ENCODE results near the gene IKZF2.

Gene IKZF2

DNA sequence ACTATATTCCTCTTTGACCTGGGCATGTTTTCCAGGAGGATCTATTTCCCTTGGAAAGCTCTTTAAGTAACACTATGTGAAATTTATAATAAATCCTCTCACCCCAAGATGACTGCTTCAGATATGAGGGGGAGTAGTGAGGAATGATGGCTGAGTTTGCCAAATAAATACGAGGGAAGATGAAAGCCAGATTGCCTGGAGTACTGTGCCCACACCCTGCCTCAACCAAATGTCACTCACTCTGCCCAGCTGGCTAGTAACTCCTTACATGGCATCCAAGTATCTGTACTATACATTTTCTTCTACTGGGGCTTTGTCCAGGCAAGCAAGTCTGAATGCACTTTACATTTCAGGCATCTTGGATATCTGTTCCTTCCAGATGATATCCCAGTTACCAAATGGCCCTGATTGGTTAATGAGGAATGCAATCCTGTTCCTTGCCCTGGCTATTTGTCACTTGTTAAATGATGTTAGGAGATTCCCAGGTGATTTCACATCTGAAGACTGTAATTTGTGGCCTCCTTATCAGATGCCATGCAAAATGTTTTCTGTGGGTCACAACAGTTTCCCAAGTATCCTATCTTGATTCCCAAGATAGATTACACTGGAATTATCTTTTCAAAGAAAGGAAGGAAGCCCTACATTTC is 191.8 kb downstream of the IKZF2 start:
- H3K36me3 ChIP-seq = no peaks in the 10 kb centered on the region
- H3K4me3 ChIP-seq (ENCODE audit: low read depth in 1 of 2, low read length in 1 of 2) = no peak overlapping the region
- H3K9me3 ChIP-seq = no peaks in the 10 kb centered on the region
- TF ChIP-seq, protein P1, sequence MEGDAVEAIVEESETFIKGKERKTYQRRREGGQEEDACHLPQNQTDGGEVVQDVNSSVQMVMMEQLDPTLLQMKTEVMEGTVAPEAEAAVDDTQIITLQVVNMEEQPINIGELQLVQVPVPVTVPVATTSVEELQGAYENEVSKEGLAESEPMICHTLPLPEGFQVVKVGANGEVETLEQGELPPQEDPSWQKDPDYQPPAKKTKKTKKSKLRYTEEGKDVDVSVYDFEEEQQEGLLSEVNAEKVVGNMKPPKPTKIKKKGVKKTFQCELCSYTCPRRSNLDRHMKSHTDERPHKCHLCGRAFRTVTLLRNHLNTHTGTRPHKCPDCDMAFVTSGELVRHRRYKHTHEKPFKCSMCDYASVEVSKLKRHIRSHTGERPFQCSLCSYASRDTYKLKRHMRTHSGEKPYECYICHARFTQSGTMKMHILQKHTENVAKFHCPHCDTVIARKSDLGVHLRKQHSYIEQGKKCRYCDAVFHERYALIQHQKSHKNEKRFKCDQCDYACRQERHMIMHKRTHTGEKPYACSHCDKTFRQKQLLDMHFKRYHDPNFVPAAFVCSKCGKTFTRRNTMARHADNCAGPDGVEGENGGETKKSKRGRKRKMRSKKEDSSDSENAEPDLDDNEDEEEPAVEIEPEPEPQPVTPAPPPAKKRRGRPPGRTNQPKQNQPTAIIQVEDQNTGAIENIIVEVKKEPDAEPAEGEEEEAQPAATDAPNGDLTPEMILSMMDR (IDR thresholded peaks at IDR 0.05) = no peak
- peaks cover 6 to 20% of the 10 kb centered on the region in 2 experiments for H3K4me1 ChIP-seq (ENCODE audit: control insufficient read depth in 1 of 2, insufficient read depth in 1 of 2, low read depth in 1 of 2, low read length in 1 of 2)
- H3K27me3 ChIP-seq = no peaks in the 10 kb centered on the region
- no peak overlapping the region for H3K27ac ChIP-seq

DNA sequence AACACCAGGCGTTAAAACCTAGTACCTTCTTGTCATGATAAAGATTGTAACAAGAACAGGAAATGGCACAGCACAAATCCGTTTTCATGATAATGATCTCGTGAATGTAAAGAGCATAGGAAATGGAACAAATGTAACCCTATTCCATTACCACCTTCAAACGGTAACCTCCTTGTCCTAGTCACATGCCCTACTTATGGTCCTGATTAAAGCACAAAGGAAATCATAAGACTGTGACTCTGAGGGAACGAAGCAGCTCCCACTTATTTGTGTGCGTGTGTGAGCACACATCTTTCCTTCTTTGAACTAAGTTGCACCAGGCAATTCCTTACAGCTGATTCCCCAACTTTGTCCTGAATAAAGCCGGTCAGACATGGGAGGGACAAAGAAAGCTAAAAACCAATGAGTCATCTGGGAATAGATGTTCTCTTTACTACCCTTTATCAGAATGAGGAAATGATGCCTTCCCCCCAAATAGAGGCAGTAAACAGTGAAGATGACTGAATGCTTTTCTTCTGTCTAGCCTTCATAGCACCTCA is 192.6 kb downstream of the IKZF2 start:
- no peak overlapping the region for H3K27ac ChIP-seq
- no peaks in the 10 kb centered on the region for H3K9me3 ChIP-seq
- TF ChIP-seq, protein P1 (IDR thresholded peaks at IDR 0.05) = no peak
- H3K4me3 ChIP-seq (ENCODE audit: low read depth in 1 of 2, low read length in 1 of 2) = no peak overlapping the region
- no peaks in the 10 kb centered on the region for H3K36me3 ChIP-seq
- H3K27me3 ChIP-seq = no peaks in the 10 kb centered on the region
- H3K4me1 ChIP-seq (ENCODE audit: control insufficient read depth in 1 of 2, insufficient read depth in 1 of 2, low read depth in 1 of 2, low read length in 1 of 2) = peaks cover 6 to 20% of the 10 kb centered on the region in 2 experiments

DNA sequence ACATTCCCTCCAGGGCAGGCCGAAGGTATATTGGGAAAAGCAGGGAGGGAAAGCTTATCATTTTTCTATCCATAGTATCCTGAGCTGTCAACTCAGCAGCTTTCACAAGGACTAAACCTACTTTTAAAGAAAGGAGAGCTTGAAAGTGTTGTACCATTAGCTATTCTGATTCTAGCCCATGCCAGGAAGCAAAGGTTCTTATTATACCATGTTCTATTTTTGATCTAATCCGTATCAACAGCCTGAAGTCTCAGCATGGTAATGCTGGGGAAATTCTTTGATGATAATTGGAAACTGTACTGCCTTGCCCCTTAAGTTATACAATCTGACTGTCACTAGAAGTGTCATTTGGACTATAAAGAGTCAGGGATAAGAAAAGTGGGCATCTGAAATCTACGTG is 193.3 kb downstream of the IKZF2 start:
- no peaks in the 10 kb centered on the region for H3K9me3 ChIP-seq
- H3K36me3 ChIP-seq = no peaks in the 10 kb centered on the region
- H3K27ac ChIP-seq = no peak overlapping the region
- H3K4me3 ChIP-seq (ENCODE audit: low read depth in 1 of 2, low read length in 1 of 2) = no peak overlapping the region
- no peaks in the 10 kb centered on the region for H3K27me3 ChIP-seq
- peaks cover 6 to 20% of the 10 kb centered on the region in 2 experiments for H3K4me1 ChIP-seq (ENCODE audit: control insufficient read depth in 1 of 2, insufficient read depth in 1 of 2, low read depth in 1 of 2, low read length in 1 of 2)
- TF ChIP-seq, protein P1 (IDR thresholded peaks at IDR 0.05) = no peak

DNA sequence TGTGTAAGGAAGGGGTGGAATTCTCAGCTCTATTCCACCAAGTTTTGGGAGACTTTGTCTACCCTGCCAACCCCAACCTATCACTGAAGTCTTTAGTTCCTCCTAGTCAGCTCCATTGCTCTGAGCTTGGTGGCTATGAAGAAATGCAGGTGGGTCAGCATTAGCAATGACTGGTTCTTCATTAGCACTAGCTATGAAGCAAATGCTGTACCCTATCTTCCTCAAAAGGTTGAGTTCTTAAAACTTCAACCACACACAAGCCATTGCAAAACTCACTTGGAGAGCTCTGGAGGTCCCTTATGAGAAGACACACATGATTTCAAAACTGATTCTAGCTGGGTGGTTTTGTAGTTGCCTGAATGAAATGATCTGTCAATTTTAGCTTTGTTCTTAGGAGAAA is 193.8 kb downstream of the IKZF2 start:
- Histone ChIP-seq H3K27ac (no peak overlapping the region), H3K4me3 (ENCODE audit: low read depth in 1 of 2, low read length in 1 of 2) (no peak overlapping the region)

DNA sequence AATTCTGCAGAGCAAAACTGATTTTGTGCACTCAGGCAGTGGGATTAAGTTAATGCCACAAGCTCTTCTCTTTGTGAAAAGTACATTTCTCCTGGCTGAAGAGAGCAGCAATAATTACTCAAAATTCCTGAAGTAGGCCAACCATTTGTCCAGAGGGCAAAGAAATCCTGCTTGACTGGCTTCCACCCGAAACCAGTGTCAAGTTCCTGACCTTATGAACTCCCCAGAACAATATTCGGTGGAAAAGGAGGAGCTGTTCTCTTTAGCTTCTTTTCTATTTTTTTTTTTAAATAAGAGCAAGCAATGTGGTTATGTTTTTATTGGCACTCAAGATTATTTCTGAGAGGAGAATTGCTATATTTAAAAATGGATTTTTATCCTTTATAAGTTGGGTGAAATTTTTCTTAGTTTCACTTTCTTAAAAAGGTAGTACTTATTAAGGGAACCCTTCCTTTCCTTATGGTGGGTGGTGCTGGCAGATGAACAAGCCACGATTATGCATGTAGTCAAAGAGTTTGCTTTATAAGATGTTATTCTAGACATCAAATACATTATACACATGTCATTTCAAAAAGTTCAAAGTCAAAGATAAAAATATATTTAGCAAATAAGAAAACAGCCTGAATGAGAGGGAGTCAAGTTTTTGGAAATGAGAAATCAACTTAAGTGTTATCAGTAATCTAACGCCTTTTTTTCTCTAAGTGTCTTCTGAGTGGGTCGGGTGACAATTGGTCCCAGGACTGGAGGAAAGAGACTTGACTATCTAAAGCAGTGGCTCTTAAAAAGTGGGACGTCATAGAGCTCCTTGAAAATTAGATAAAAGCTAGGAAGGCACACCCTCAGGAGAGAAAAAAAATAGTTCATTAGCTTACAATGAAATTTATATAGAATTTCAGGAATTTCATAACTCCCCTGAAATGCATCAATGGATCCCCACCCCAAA is 194.5 kb downstream of the IKZF2 start:
- Histone ChIP-seq H3K36me3 (no peaks in the 10 kb centered on the region), H3K9me3 (no peaks in the 10 kb centered on the region), H3K27ac (no peak overlapping the region), H3K4me3 (ENCODE audit: low read depth in 1 of 2, low read length in 1 of 2) (no peak overlapping the region), H3K27me3 (no peaks in the 10 kb centered on the region), H3K4me1 (ENCODE audit: control insufficient read depth in 1 of 2, insufficient read depth in 1 of 2, low read depth in 1 of 2, low read length in 1 of 2) (peaks cover 6 to 20% of the 10 kb centered on the region in 2 experiments)
- TF ChIP-seq, protein P1 (IDR thresholded peaks at IDR 0.05) = no peak

More for the DNA sequence above, 193.8 kb downstream of the IKZF2 start:
- TF ChIP-seq, protein P1 (IDR thresholded peaks at IDR 0.05) = no peak
- no peaks in the 10 kb centered on the region for H3K36me3 ChIP-seq
- H3K27me3 ChIP-seq = no peaks in the 10 kb centered on the region
- no peaks in the 10 kb centered on the region for H3K9me3 ChIP-seq
- peaks cover 6 to 20% of the 10 kb centered on the region in 2 experiments for H3K4me1 ChIP-seq (ENCODE audit: control insufficient read depth in 1 of 2, insufficient read depth in 1 of 2, low read depth in 1 of 2, low read length in 1 of 2)
